Skin of body (tissue), 2 donors: ENCODE data around the gene FCAMR. TPM values are rescaled to one million over a fixed set of nuclear protein-coding genes. Genes with fewer than 3 reads are reported as not detected.

Experiments used
- DNase-seq: peaks from one replicate; lab custom pipeline; 2025; lab: John Stamatoyannopoulos, UW
- total RNA-seq: library from RNA; depleted of rRNA; stranded (reverse); fragments of >200 nt; gene quantifications from one replicate; pipeline ENCODE4 v1.2.3, GENCODE V29; 2014

The FCAMR gene
- total RNA-seq, 1 donor from 2014 or later, result not detected

DNA sequence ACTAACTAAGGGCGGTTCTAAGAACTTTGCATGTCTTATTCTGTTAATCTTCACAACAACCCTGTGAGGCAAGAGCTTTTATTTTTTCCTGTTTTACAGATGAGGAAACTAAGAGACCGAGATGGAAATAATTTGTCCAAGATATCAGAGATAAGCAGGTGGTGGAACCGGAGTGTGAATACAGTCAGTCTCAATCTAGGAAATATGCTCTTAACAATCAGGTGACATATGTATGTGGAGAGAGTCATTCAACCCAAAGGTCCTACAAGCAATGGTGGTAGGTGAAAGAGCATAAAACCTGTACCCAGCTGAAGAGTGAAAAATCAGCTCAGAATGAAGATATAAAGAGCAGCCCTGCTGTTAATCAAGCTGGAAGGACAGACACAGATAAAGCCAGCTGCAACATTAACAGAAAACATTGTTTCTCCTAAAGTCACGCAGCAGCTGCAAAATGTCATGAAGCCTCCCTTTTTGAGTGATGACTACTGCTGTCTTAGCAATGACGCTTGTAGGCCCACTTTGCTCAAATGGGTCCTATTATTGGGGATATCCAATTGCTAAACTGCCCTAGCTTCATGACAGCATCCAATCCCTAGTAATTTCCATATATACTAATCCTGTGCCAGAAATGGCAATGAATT, 30.5 kb upstream of the FCAMR start:
- no peak for DNase-seq

DNA sequence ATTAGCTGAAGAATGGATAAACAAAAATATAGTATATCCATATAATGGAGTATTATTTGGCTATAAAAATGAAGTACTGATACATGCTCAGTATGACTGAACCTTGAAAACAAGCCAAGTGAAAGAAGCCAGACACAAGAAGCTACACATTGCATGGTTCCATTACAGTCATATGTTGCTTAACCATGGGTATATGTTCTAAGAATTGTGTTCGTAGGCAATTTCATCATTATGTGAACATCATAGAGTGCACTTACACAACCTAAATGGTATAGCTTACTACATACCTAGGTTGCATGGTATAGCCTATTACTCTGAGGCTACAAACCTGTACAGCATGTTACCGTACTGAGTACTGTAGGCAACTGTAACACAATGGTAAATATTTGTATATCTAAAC, 28.6 kb upstream of the FCAMR start:
- no peak for DNase-seq

DNA sequence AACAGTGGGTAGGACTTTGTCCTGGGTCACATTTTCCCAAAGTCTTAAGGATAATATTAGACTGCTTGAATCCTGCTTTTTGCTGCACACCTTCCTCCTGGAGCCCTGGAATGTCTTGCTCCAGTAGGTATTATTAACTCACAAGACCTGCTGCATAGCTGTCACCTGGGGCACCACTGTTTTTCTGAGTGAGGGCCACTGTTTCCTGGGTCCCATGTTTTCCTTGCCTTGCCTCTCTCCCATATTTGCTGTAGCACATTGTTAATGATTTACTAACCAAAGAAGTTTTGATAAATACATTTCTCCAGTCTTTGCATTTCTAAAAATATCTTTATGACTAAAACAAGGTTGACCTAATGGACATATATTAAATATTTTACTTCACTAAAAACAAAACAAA, 22.5 kb upstream of the FCAMR start:
- no peak for DNase-seq

DNA sequence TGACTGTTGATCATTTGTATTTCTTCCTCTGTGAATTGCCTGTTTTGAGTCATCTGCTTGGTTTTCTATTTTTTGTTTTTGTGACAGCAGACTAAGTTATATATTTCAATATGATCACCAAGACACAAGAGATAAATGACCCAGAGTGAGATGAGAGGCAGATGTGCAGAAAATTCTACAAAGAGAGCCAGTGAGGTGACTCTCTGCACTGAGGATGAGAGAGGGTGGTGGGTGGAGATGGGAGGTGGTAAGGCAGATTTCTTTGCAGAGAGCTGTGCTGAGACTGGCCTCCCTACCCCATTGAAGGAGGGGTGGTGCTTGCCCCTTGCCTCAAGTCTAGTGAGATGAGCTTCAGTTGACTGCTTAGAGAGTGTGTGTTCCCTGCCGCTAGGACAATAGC, 17.6 kb upstream of the FCAMR start:
- no peak for DNase-seq

DNA sequence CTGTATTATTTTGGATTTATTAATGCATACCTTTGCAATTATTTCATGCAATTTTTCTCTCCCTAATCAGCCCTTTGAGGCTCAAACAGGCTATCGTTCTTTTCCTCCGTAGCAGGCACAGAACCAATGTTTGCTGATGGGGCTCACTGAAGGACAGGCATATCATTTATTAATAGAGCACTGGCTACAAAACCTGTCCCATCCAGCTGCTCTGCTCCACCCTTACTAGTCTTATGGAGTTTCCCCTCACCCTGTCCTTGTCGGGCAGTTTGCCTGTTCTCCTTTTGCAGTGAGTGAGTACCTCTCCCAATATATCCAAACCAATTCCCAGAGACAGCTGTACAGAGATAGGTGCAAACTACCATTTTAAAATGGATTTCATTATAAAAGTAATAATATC, 16.6 kb upstream of the FCAMR start:
- no peak for DNase-seq

DNA sequence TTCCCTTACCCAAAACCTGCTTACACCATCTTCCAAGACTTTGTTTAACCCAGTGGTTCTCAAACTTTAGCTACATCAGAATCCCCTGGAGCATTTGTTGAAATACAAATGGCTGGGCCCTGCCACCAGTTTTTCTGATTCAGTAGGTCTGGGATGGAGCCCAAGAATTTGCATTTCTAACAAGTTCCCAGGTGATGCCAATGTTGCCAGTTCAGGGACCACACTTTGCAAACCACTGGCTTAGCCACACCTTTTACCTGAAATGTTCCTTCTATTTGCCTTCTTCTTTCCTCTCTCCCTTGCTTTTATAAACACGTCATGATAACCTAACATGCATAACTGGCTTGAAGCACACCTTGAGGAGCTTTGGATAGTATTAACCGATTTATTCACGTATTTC, 16.1 kb upstream of the FCAMR start:
- DNase-seq, result no peak

DNA sequence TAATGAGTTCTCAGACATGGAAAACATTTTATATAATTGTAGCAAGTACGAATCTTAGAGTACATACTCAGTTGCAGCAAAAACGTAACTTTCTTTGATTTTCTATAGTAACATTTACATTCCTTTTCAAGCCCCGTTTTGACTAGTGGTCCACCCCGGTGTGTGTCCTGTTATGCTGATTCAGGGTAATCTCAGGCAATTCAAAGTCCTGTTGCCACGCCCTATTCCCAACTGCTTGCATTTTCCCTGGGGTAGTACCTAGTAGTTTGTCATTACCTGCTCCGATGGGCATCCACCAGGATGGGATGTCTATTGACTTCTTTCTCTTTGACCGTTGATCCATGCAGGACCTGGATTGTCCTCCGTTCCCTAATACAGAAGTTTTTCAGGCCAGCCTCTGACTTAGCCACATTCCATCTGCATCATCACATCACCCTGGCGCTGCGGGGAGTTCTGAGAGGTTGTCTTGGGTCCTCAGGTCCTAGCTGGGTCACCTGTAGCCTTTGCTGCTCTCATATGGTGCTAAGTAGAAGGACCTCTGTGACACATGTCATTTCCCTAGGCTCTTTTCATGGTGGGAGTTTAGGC, 15.0 kb upstream of the FCAMR start:
- no peak for DNase-seq

DNA sequence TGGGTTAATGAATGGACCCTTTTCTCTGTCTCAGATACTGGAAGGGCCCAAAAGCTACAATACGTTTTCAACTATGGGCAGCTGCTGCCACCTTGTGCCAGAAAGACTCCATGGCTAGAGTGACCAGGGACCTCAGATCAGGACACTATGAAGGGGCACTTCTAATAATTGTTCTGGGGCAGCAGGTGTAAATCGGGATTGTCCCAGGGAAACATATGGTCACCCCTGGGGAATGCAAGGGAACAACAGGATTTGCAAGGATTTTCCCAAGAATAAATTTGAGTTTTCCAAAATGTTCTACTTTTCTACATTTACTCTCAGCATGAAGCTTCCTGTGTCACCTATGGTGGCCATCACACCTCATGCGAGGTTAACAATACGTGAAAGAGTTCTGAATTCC, 12.0 kb upstream of the FCAMR start:
- no peak for DNase-seq

DNA sequence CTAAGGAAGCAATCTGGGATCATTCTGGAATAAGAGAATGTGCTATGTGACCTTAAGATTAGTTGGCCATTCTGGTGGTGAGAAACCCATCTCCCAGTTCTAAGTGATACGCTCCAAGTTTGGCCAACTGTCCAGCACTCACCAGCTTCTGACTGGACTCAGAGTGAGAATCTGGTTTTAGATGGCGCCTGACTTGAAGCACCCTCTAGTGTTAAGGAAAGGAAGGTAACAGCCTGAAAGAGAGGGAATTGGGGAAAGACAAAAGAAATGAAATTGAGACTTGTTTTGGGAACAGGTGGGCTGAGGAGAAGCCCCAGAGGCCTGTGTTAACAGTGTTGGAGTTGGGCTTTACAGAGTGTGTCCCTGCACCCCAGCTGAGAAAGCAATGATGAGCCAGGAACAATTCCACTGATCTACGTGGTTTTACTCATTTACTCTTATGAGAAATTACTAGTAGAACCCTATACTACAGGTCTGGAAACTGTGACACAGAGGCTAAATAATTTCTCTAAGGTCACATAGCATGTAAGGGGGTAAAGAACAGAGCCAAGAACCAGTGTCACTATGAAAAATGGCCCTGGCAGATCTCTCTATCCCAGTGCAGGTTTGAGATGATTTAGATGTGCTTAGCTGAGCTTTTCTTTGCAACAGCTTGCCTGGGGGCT, 9.3 kb upstream of the FCAMR start:
- DNase-seq, result no peak

DNA sequence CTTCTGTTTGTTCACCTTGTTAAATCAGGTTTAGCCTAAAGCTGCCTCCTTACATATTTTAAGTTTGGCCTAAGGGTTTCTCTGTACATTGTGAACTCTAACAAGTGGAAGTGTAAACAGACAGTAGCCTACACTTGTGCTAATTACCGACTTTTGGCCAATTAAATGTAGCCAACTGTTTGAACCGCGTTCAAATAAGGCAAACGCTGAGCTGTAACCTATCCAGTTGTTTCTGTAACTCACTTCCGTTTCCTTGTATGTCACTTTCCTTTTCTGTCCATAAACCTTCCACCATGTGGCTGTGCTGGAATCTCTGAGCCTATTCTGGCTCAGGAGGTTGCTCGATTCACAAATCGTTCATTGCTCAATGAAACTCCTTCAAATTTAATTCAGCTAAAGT, 8.0 kb upstream of the FCAMR start:
- DNase-seq, result no peak

DNA sequence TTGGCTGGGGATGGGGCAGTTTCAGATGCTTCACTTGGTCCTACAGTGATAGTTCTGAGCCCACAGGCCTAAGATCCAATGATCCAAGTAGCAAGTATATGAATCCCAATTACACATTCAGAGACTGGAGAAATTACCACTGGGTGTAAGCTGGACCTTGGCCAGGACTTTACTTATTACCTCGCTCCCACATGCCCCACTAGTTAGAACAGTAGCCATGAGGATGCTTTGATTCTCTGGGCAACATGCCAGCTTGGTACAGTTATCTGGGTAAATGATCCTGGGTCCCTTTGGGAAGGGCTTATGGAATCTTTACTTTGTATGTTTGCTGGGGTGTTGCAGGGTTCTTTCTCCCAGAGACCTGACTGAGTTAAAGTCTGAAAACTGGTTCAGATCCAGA, 5.0 kb upstream of the FCAMR start:
- DNase-seq, result no peak

DNA sequence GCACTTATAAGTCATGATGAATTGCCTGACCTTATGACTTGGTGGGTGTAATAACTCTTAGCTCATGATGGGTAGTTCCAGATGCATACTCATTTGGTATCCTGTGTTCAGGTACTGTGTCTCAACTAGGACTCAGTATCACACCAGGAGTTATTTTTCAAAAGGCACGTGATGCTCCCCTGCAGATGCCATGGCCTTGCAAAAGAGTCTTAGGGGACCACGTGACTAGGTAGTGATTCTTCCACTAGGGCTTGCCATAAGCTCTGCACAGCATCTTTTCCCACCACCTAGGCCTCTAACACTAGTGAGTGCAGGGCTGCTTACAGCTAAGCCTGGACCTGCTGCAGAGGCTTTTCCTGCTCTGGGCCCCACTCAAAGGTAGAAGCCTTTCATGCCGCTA, 3.9 kb upstream of the FCAMR start:
- DNase-seq, result no peak

DNA sequence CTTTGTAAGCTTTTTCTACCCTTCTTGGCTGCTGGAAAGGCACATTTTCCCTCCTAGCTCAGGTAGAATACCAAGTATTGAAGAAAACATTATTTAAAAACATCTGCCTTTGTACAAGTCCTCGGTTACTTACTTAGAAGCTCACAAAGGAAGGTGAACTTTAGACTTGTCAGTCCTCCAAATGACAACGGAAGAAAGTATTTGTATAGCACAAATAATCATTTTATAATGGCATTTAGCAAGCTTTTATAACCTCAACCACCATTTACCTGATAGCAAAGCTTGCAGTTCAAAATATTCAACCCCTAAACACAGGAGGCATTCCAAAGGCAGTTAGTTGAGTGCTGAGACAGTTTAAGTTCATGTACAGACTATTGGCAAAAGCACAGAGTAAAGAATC, 2.5 kb upstream of the FCAMR start:
- no peak for DNase-seq

DNA sequence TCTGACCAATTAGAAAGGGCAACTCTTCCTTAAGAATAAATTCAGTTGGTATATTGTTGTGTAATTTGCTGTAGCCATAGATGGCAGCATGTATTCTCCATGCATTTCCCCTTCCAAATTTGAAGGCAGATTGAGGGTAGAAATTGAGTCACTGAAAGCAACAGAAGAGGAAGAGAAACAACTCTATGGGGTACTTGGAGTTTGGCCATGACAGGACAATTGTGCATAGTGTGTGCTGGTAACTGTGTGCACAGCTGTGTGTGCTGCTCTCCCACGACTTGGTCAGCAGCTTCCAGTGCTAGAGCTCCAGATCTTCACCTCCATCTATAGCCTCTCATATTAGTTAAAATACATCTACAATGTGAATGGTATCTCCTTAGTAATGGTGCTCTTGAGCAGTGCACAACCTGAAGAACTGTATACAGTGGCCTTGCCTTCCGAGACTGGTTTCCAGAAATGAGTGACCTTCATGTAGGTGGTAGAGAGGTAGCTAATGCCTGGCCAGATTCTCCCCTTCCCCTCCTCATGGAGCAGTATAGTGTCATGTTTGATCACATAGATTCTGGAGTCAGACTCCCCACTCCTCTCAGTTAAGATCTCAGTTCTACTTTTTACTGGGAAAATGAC, 882 bp upstream of the FCAMR start:
- DNase-seq, result no peak

DNA sequence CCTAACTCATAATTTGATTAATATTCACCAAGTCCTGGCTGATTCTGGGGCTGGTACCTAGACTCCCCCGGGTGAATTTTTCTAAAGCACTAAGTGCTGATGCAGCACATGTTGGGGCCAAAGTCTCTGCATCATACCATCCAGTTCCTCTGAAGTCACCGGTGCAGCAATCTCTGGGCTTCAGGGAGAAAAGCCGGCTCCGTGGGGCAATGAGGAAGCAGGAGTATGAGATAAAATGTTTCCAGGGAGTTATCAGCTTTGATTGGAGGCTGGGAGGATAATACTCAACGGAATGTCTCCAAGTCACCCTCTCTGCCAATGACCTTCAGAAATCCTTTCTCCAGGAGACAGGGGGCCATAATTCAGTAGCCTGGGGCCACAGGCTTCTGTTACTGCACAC, 1.2 kb downstream of the FCAMR start:
- DNase-seq, result no peak

DNA sequence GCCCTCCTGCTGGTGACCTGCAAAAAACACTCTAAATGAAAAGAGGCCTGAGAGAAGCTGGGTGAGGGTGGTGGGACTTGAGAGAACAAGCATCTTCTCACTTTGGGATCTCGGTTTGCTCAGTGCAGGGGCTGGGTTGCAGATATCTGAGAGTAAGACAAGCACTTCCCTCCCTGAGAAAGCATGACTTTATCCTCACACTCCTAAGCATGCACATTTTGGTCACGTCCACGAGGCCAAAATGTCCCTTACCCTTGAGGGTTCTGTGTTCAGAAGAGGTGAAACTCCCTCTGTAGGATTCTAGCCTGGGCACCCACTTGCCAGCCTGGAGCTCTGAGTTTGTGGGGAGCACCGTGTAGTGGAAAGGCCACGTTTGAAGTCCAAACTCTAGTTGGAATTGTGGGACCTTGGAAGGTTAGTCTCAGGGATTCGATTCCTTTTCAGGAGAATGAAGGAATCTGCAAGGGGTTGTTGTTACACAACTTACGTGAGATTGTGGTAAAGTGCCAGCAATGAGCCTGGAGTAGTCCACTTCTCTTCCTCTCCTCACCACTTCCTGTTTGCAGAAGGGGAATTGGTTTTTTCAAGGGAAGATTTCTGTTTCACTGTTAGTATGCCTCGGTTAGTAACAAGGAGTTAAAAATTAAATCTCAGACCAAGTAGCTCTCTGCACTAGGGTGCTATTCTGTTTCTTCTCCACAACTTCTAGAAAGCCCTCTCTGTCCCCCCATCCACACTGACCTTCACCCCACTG, 3.0 kb downstream of the FCAMR start:
- no peak for DNase-seq

DNA sequence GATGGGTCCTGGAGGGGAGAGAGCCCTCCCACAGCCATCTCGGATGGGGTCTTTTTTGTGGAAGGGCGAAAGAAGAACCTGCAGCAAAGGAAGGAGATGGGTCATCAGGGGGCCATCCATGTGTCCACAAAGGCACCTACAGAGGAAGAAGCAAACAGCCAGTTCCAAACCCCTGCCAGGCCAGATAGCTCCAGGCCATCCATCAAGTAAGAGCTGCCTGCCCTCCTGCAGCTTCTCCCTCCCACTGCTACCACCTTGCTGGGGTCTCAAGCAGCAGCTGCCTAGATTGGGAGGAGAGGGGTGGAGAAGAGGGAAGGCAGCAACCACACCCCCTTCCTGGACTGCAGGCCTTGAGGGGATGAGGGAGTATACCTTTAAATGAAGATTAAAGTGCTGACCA, 4.5 kb downstream of the FCAMR start:
- DNase-seq, result no peak

DNA sequence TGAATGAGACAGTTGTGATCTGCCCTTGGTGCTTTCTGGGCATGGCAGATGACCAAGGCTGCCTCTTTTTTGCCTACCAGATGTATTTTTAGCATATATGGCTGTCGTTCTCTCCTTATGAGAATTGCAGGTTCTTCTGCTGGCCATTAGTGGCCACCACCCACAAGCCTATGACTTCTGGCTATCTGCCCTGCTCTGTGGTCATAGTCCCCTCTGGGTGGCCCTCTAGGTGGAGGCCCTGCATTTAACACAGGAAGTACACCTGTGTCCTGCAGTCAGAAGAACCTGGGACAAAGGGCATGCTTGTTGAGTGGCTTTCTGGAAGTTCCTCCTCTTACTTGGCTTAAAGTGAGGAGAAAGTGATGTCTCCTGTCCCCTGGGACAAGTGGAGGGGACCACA, 6.5 kb downstream of the FCAMR start:
- DNase-seq, result no peak

DNA sequence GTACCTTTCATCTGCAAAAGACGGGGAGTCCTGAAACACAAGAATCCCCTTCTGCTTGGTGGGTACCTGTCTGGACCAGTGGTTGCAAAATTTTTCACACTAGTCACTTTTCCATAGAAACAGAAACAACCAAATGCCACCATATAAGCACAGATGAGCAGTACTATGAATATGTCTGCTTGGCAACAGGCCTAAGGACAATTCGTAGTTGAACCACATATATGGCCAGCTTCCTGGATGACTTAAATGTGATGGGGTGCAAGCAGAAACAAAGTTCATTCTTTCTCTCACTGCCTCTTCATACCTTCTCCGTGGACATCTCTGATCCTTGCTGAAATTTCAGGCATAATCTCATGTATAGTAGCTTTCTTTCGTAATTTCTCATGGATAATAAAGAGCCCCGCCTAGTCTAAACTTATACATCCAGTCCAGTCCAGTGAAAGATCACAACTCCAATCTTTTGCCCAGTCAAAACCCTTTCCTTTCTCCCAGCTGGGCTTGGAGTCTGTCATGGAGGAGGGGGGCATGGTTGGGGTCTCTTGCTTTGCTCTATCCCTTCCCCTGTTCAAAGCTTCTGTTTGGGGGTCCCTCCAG, 7.0 kb downstream of the FCAMR start:
- no peak for DNase-seq

DNA sequence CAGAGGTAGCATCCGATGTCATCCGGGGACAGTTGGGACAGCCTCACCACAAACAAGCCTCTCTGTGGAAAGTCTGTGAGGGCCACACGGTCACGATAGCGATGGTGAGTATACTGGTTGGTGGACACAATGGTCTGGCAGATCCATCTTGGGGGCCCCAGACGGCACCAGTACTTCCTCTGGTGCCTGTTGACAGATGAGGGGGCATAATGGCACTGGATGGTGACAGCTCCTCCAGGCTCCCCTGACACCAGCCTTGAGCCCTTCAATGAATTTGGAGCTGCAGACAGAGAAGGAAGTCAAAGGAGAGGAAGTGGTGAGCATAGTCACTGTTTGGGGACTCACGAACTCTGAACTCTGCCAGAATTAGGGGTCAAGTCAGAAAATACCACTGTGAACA, 8.0 kb downstream of the FCAMR start:
- no peak for DNase-seq

DNA sequence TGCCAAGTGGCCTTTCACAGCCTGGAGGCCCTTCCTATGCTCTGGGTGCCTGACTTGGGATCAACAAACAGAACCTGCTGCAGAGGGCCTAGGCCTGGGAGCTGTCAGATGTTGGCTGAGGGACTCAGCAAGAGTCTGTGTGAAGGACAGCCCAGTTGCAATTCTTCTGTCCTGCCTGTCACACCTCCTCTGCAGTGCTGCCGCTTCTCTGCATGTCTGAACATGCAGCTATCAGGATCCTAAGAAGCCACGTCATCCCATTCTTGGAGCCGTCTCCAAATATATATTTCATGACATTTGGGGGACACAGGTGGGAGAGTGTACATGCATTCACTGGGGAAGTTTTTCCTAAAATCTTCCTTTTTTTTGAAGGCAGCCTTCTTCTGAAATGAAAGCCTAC, 8.6 kb downstream of the FCAMR start:
- no peak for DNase-seq
